Measurements from ENCODE around the gene BABAM1. TPM values are rescaled to one million over a fixed set of nuclear protein-coding genes. Genes with fewer than 3 reads are reported as not detected.
A peak's percentile ranks its signal among the peaks of the same experiment; 100 is the strongest.

The BABAM1 gene
- total and polyA plus RNA-seq, 12 donors = 68.5 to 162 (median 81.2) TPM

DNA sequence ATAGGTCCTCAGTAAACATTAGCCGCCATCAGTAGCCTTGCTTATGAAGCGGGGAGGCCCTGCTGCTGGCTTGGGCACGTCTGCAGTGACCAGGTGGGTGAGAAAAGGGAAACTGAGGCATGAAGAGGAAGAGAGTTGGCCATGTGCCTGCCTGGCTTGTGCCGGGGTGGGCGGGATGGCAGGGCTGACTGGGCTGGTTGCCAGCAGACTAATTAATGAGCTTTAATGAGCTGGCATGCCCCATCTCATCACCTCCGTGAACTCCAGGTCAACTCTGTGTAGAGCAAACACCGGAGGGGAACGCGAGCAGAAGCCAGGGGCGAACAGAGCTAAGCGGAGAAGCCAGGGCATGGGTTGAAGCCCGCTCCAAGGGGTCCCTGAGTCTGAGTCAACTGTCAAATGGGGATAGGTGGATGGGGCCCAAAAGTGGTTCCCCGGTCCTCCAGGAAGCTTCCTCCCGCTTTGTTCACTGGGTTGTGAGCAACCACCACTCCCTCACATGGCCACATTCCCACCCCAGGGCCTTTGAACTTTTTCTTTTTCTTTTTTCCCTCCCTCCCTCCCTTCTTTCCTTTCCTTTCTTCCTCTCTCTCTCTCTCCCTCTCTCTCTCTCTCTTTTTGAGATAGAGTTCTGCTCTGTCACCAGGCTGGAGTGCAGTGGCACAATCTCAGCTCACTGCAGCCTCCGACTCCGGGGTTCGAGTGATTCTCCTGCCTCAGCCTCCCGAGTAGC lies 30.3 kb upstream of the BABAM1 start:
- 85 to 89% (median 86%) methylated on average over 13 to 18 of the region's 18 CpGs for WGBS, 4 donors
- no peaks in the 10 kb centered on the region for H3K27me3 ChIP-seq
- intact Hi-C loops (cut with DNase I) = no loop called here
- DNase-seq = no peak
- H3K36me3 ChIP-seq (replicated peaks in 1 of 2) = peaks cover 0 to 30% of the 10 kb centered on the region in 2 donors
- H3K4me3 ChIP-seq = no peak overlapping the region
- H3K9me3 ChIP-seq (replicated peaks in 1 of 3) = no peaks in the 10 kb centered on the region
- no peak for TF ChIP-seq POLR2A (IDR thresholded peaks at IDR 0.05)
- TF ChIP-seq, protein P1, sequence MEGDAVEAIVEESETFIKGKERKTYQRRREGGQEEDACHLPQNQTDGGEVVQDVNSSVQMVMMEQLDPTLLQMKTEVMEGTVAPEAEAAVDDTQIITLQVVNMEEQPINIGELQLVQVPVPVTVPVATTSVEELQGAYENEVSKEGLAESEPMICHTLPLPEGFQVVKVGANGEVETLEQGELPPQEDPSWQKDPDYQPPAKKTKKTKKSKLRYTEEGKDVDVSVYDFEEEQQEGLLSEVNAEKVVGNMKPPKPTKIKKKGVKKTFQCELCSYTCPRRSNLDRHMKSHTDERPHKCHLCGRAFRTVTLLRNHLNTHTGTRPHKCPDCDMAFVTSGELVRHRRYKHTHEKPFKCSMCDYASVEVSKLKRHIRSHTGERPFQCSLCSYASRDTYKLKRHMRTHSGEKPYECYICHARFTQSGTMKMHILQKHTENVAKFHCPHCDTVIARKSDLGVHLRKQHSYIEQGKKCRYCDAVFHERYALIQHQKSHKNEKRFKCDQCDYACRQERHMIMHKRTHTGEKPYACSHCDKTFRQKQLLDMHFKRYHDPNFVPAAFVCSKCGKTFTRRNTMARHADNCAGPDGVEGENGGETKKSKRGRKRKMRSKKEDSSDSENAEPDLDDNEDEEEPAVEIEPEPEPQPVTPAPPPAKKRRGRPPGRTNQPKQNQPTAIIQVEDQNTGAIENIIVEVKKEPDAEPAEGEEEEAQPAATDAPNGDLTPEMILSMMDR (IDR thresholded peaks at IDR 0.05) = no peak
- peaks cover 21 to 23% of the 10 kb centered on the region in 2 donors for H3K4me1 ChIP-seq (replicated peaks in 1 of 2)
- H3K27ac ChIP-seq = peak overlapping the region in 3 of 5 donors; percentile 19 to 89 (median 68)

DNA sequence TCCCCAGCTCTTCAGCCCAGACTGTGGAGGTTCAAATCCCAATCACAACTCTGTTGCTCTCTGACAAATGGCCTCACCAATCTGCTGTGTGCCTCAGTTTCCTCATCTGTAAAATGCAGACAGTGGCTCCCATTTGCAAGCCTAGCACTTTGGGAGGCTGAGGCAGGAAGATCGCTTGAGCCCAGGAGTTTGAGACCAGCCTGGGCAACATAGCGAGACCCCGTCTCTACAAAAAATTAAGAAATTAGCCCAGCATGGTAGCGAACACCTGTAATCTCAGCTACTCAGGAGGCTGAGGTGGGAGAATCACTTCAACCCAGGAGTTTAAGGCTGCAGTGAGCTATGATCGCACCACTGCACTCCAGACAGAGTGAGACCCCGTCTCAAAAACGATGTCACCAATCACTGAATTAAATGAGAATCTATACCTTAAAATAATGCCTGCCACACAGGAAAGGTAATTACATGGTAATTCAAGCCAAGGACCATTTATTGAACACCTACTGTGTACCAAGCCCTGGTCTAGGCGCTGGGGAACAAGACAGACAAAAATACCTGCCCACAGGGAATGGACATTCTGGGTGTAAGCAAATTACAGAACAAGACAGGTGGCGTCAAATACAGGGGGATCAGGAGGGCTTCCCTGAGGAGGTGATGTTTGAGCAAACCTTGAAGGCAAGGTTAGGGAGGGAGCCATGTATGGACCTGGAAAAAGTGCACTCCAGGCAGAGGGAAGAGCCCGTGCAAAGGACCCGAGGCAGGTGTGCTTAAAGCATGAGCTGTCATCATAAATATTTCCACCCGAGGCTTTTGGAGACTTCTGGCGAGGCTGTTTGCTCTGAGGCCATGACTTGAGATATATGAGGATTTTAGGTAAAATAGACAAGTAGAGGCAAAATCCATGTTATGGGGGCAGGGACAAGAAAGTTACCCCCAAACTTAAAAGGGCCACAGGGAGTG lies 29.2 kb upstream of the BABAM1 start:
- H3K36me3 ChIP-seq (replicated peaks in 1 of 2) = peaks cover 0 to 20% of the 10 kb centered on the region in 2 donors
- DNase-seq = no peak
- 87 to 91% (median 89%) methylated on average over 12 to 13 of the region's 13 CpGs for WGBS, 4 donors
- H3K27ac ChIP-seq = no peak overlapping the region
- H3K9me3 ChIP-seq (replicated peaks in 1 of 3) = no peaks in the 10 kb centered on the region
- H3K4me3 ChIP-seq = no peak overlapping the region
- no peaks in the 10 kb centered on the region for H3K27me3 ChIP-seq
- TF ChIP-seq POLR2A (IDR thresholded peaks at IDR 0.05) = no peak
- TF ChIP-seq, protein P1 (IDR thresholded peaks at IDR 0.05) = no peak
- H3K4me1 ChIP-seq (replicated peaks in 1 of 2) = peaks cover 21 to 30% of the 10 kb centered on the region in 2 donors
- intact Hi-C loops (cut with DNase I) = no loop called here

DNA sequence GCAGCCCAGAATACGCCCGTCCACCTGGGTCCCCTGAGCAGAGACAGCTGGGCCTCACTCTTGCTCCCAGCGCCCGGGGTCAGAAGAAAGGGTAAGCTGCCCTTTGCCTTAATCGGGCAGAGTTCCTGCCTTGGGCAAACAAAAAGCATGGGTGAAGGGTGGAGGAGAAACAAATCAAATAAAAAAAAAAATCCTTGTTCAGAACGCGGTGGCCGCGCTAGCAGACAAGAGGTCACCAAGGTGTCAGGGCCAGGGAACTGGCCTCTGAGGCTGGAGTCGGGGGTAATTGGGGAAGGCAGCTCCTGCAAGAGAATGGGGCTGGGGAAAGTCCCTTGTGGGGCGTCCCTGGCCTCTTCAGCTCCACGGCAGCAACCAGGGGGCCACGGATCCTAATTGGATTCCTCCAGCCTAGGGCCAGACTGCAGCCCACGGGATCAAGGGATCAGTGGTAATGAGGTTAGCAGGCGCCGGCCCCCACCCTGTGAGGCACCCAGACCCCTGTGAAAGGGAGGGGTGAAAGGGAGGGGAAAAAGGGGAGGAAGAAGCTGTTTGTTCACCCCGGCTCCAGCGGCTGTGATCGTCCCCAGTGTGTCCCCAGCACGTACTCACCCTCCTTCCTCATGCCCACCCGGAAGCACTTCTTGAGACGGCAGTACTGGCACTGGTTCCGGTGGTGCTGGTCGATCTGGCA lies 27.0 kb upstream of the BABAM1 start:
- no peak overlapping the region for H3K4me3 ChIP-seq
- TF ChIP-seq POLR2A (IDR thresholded peaks at IDR 0.05) = no peak
- TF ChIP-seq, protein P1 (IDR thresholded peaks at IDR 0.05) = no peak
- peaks cover 0 to 13% of the 10 kb centered on the region in 2 donors for H3K36me3 ChIP-seq (replicated peaks in 1 of 2)
- 64 to 75% (median 73%) methylated on average over 21 to 24 of the region's 24 CpGs for WGBS, 4 donors
- H3K9me3 ChIP-seq (replicated peaks in 1 of 3) = no peaks in the 10 kb centered on the region
- no peaks in the 10 kb centered on the region for H3K27me3 ChIP-seq
- peaks cover 13 to 23% of the 10 kb centered on the region in 2 donors for H3K4me1 ChIP-seq (replicated peaks in 1 of 2)
- DNase-seq = no peak
- peak overlapping the region in 2 of 5 donors; percentile 20 to 21 for H3K27ac ChIP-seq
- intact Hi-C loops (cut with DNase I) = no loop called here
